Measurements from ENCODE around the gene LDAH.

Gene LDAH

GRCh38 chr2:20649976-20650375 is 172.9 kb downstream of the LDAH start:
- DNase-seq, result no peak

- DNase-seq, result no peak
Observed at GRCh38 chr2:20649576-20649975, 173.3 kb downstream of the LDAH start.

GRCh38 chr2:20648831-20649230 is 174.1 kb downstream of the LDAH start:
- no peak for DNase-seq

GRCh38 chr2:20648206-20648605 is 174.7 kb downstream of the LDAH start:
- no peak for DNase-seq

GRCh38 chr2:20647738-20648137 is 175.2 kb downstream of the LDAH start:
- no peak for DNase-seq

GRCh38 chr2:20647211-20647610 is 175.7 kb downstream of the LDAH start:
- no peak for DNase-seq

GRCh38 chr2:20646446-20646845 is 176.5 kb downstream of the LDAH start:
- no peak for DNase-seq

- DNase-seq, result no peak
Observed at GRCh38 chr2:20645761-20646160, 177.1 kb downstream of the LDAH start.

GRCh38 chr2:20645301-20645701 is 177.6 kb downstream of the LDAH start:
- no peak for DNase-seq

GRCh38 chr2:20643826-20644225 is 179.1 kb downstream of the LDAH start:
- DNase-seq, result no peak

- no peak for DNase-seq
Observed at GRCh38 chr2:20643060-20643459, 179.8 kb downstream of the LDAH start.

- peak; percentile 92 for DNase-seq
Observed at GRCh38 chr2:20642055-20642971, 180.6 kb downstream of the LDAH start.

- DNase-seq, result peak; percentile 12
Observed at GRCh38 chr2:20641123-20641985, 181.5 kb downstream of the LDAH start.

- no peak for DNase-seq
Observed at GRCh38 chr2:20640411-20641122, 182.3 kb downstream of the LDAH start.

- no peak for DNase-seq
Observed at GRCh38 chr2:20638646-20639430, 184.1 kb downstream of the LDAH start.

GRCh38 chr2:20638014-20638413 is 184.9 kb downstream of the LDAH start:
- DNase-seq, result no peak

GRCh38 chr2:20637147-20637546 is 185.8 kb downstream of the LDAH start:
- no peak for DNase-seq

- peak; percentile 94 for DNase-seq
Observed at GRCh38 chr2:20635675-20636584, 187.0 kb downstream of the LDAH start.

GRCh38 chr2:20635113-20635510 is 187.8 kb downstream of the LDAH start:
- peak; percentile 50 for DNase-seq

GRCh38 chr2:20634507-20635112 is 188.3 kb downstream of the LDAH start:
- DNase-seq, result peak; percentile 11

Data from retina (tissue), 1 donor.